GM19395 (cell line): ENCODE results near the gene PKD1L1.
"Not testable (repeated sequence)": the region's sequence is repeated elsewhere in the genome, so short reads cannot be mapped to it uniquely, and the experiment has no call there.

ENCODE experiments used
- ATAC-seq: cut with Tn5 transposase; IDR thresholded peaks from one replicate; pipeline ENCODE4 v1.9.1; 2021; ENCODE audit warnings: mild to moderate bottlenecking, moderate library complexity; ENCODE audit not compliant: unreplicated experiment

The PKD1L1 gene

GRCh38 chr7:47965456-47965855, 17.2 kb upstream of the PKD1L1 start:
- ATAC-seq, result no peak

GRCh38 chr7:47962262-47962661, 14.0 kb upstream of the PKD1L1 start:
- ATAC-seq, result no peak

GRCh38 chr7:47957156-47957555, 8.9 kb upstream of the PKD1L1 start:
- ATAC-seq, result no peak

- no peak for ATAC-seq
Measured at GRCh38 chr7:47956220-47956619, 8.0 kb upstream of the PKD1L1 start.

- peak; percentile 54 for ATAC-seq
Measured at GRCh38 chr7:47954231-47954911, 6.1 kb upstream of the PKD1L1 start.

- ATAC-seq, result peak; percentile 75
Measured at GRCh38 chr7:47953822-47954221, 5.6 kb upstream of the PKD1L1 start.

GRCh38 chr7:47952224-47952623, 4.0 kb upstream of the PKD1L1 start:
- ATAC-seq, result no peak

GRCh38 chr7:47951374-47951773, 3.1 kb upstream of the PKD1L1 start:
- ATAC-seq, result no peak

GRCh38 chr7:47950714-47951113, 2.4 kb upstream of the PKD1L1 start:
- no peak for ATAC-seq

GRCh38 chr7:47949703-47950102, 1.4 kb upstream of the PKD1L1 start:
- ATAC-seq, result no peak

- ATAC-seq, result no peak
Measured at GRCh38 chr7:47947355-47947749, 914 bp downstream of the PKD1L1 start.

GRCh38 chr7:47946581-47947354, 1.5 kb downstream of the PKD1L1 start:
- ATAC-seq, result no peak

- ATAC-seq, result peak; percentile 71
Measured at GRCh38 chr7:47945261-47946015, 2.8 kb downstream of the PKD1L1 start.

GRCh38 chr7:47944536-47945260, 3.6 kb downstream of the PKD1L1 start:
- no peak for ATAC-seq

GRCh38 chr7:47943676-47944474, 4.4 kb downstream of the PKD1L1 start:
- no peak for ATAC-seq

GRCh38 chr7:47942651-47943050, 5.6 kb downstream of the PKD1L1 start:
- not testable (repeated sequence) for ATAC-seq

- ATAC-seq, result no peak
Measured at GRCh38 chr7:47942132-47942531, 6.1 kb downstream of the PKD1L1 start.

GRCh38 chr7:47941136-47941844, 7.0 kb downstream of the PKD1L1 start:
- ATAC-seq, result no peak
